MM.1S (cell line): ENCODE results near the gene DNAL4.

Experiments used
- EZH2 ChIP-seq: fragments of 300-600 bp; sonication (generic); optimal IDR thresholded peaks from 2 replicates; pipeline ENCODE3; 2017; ENCODE audit warnings: low read depth, mild to moderate bottlenecking, antibody characterized with exemption, low read length, mixed read lengths
- TF ChIP-seq, protein P1 (sequence below): fragments of 300-600 bp; sonication (generic); IDR thresholded peaks from 2 replicates; pipeline ENCODE4 v1.5.1; 2016; ENCODE audit warnings: antibody characterized with exemption, low read length, mixed read lengths

DNA sequence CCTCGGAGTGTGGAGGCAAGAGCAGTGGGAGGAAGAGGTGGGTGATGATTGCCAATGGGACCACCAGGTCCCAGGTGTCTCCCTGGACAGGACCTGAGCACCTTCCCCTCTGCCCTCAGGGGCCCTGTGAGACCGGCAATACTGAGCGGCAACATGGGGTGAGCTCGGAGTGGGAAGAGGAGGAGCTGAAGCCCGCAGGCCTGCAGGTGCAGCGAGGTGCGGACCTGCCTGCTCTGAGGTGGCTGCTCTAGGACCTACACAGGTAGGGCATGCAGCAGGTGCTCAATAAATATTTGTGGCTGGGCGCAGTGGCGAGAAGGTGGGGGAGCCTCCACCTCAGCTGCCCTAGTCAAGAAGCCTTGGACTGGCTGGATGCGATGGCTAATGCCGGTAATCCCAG is 25.9 kb downstream of the DNAL4 start:
- TF ChIP-seq, protein P1, sequence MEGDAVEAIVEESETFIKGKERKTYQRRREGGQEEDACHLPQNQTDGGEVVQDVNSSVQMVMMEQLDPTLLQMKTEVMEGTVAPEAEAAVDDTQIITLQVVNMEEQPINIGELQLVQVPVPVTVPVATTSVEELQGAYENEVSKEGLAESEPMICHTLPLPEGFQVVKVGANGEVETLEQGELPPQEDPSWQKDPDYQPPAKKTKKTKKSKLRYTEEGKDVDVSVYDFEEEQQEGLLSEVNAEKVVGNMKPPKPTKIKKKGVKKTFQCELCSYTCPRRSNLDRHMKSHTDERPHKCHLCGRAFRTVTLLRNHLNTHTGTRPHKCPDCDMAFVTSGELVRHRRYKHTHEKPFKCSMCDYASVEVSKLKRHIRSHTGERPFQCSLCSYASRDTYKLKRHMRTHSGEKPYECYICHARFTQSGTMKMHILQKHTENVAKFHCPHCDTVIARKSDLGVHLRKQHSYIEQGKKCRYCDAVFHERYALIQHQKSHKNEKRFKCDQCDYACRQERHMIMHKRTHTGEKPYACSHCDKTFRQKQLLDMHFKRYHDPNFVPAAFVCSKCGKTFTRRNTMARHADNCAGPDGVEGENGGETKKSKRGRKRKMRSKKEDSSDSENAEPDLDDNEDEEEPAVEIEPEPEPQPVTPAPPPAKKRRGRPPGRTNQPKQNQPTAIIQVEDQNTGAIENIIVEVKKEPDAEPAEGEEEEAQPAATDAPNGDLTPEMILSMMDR, result no peak
- no peak for TF ChIP-seq EZH2
